ENCODE measurements around the gene XPNPEP3.

DNA sequence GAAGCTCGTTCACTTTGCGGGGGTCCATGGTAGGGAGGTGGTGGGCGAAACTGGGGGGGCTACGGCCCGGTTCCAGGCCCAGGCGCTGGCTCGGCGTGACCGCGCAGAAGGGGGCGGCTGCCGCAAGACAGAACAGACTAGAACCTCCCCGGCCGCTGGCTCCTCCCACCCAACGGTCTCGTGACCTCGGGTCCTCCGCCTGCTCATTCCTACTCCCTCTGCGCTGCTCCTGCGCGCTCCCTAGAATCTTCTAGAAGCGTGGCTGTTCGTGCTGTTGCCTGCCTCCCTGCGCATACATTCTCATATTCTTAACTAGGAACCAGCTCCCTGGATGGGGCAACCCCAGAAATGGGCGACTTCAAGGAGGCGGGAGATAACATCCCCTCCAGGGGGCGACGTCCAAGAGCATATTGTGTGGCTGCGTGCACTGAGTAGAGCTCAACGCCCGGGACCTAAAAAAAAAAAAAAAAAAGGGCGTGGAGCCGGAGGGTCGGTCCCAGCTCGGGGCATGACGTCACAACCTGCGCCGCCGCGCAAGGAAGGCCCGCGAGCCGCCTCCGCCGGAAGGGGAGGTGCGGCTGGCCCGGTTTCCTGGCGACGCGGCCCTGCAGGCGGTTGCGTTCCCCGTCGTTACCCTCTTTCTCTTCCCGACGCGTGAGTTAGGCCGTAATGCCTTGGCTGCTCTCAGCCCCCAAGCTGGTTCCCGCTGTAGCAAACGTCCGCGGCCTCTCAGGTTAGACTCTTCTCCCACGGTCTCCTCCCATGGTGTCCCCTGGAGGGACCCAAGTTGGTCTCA lies at the start of gene XPNPEP3, which contains the start of gene ST13:
- TF ChIP-seq EZH2phosphoT487 (IDR thresholded peaks at IDR 0.05; ENCODE audit: insufficient read depth, low read depth): no peak
- no peak for TF ChIP-seq EZH2 (IDR thresholded peaks at IDR 0.05; ENCODE audit: insufficient read depth, poor library complexity, severe bottlenecking)
